DMS114 treated with DMSO at 0.1 percent for 48 hours (cell line): Measurements from ENCODE around the gene CPNE2.

Experiments
- DNase-seq: peaks from one replicate; lab custom pipeline; 2025; ENCODE audit not compliant: unreplicated experiment; lab: John Stamatoyannopoulos, UW

CPNE2 gene

GRCh38 chr16:57141822-57142631, 49.6 kb downstream of the CPNE2 start:
- DNase-seq: no peak

GRCh38 chr16:57143149-57143921, 51.0 kb downstream of the CPNE2 start:
- no peak for DNase-seq

GRCh38 chr16:57144027-57144426, 51.6 kb downstream of the CPNE2 start:
- no peak for DNase-seq

- no peak for DNase-seq
These were observed 53.0 kb downstream of the CPNE2 start for GRCh38 chr16:57145046-57146021.

- no peak for DNase-seq
These were observed 53.8 kb downstream of the CPNE2 start for GRCh38 chr16:57146040-57146647.

GRCh38 chr16:57146735-57147134, 54.4 kb downstream of the CPNE2 start:
- no peak for DNase-seq

GRCh38 chr16:57147381-57148221, 55.2 kb downstream of the CPNE2 start:
- DNase-seq: no peak

GRCh38 chr16:57148481-57148880, 56.1 kb downstream of the CPNE2 start:
- DNase-seq: no peak

- DNase-seq: no peak
These were observed 57.0 kb downstream of the CPNE2 start for GRCh38 chr16:57149391-57149790.

GRCh38 chr16:57150682-57151330, 58.4 kb downstream of the CPNE2 start:
- DNase-seq: no peak

GRCh38 chr16:57151369-57151768, 59.0 kb downstream of the CPNE2 start:
- DNase-seq: no peak

GRCh38 chr16:57152096-57153093, 60.0 kb downstream of the CPNE2 start:
- DNase-seq: no peak

GRCh38 chr16:57153841-57154240, 61.5 kb downstream of the CPNE2 start:
- DNase-seq: no peak

GRCh38 chr16:57155702-57156350, 63.4 kb downstream of the CPNE2 start:
- no peak for DNase-seq

GRCh38 chr16:57156351-57156703, 63.9 kb downstream of the CPNE2 start:
- no peak for DNase-seq

GRCh38 chr16:57157533-57157932, 65.2 kb downstream of the CPNE2 start:
- DNase-seq: no peak

- DNase-seq: no peak
These were observed 67.1 kb downstream of the CPNE2 start for GRCh38 chr16:57159447-57159846.

- DNase-seq: no peak
These were observed 71.5 kb downstream of the CPNE2 start for GRCh38 chr16:57163842-57164241.
